Hepatocyte (in vitro differentiated cells): ENCODE data around the gene NOS3. TPM values are rescaled to one million over a fixed set of nuclear protein-coding genes. Genes with fewer than 3 reads are reported as not detected.

Source experiments
- DNase-seq: peaks from one replicate; pipeline ENCODE4 v3.0.0-alpha.2; 2016; ENCODE audit warnings: low spot score
- H2AFZ ChIP-seq: fragments of 200-600 bp; sonication (generic); 2 replicates; pipeline ENCODE4 v1.6.0; 2016; ENCODE audit warnings: antibody characterized with exemption, mild to moderate bottlenecking
- H3K27ac ChIP-seq: fragments of 200-600 bp; sonication (generic); 2 replicates; pipeline ENCODE4 v1.5.1; 2016; ENCODE audit warnings: mild to moderate bottlenecking
- H3K27me3 ChIP-seq: fragments of 200-600 bp; sonication (generic); 2 replicates; pipeline ENCODE4 v1.6.1; 2016
- H3K36me3 ChIP-seq: fragments of 200-600 bp; sonication (generic); replicated peaks from 2 replicates; pipeline ENCODE4 v1.5.1; 2016; ENCODE audit warnings: low read depth; ENCODE audit not compliant: insufficient read depth
- H3K4me1 ChIP-seq: fragments of 200-600 bp; sonication (generic); 2 replicates; pipeline ENCODE4 v1.5.1; 2016; ENCODE audit warnings: mild to moderate bottlenecking, moderate library complexity; ENCODE audit not compliant: insufficient read depth
- H3K4me2 ChIP-seq: fragments of 200-600 bp; sonication (generic); 2 replicates; pipeline ENCODE4 v1.6.0; 2016
- H3K4me3 ChIP-seq: fragments of 200-600 bp; sonication (generic); 2 replicates; pipeline ENCODE4 v1.5.1; 2016; ENCODE audit warnings: mild to moderate bottlenecking
- H3K79me2 ChIP-seq: fragments of 200-600 bp; sonication (generic); 2 replicates; pipeline ENCODE4 v1.6.0; 2017; ENCODE audit warnings: mild to moderate bottlenecking
- H3K9me2 ChIP-seq: fragments of 200-600 bp; sonication (generic); replicated peaks from 2 replicates; pipeline ENCODE4 v1.6.0; 2017; ENCODE audit warnings: mild to moderate bottlenecking; ENCODE audit not compliant: insufficient read depth
- H3K9me3 ChIP-seq: fragments of 200-600 bp; sonication (generic); 2 replicates; pipeline ENCODE4 v1.5.1; 2016; ENCODE audit warnings: low read depth, mild to moderate bottlenecking
- H4K20me1 ChIP-seq: fragments of 200-600 bp; sonication (generic); 2 replicates; pipeline ENCODE4 v1.6.0; 2016; ENCODE audit warnings: mild to moderate bottlenecking; ENCODE audit not compliant: insufficient read depth, poor library complexity, severe bottlenecking
- CTCF ChIP-seq: fragments of 200-600 bp; sonication (generic); IDR thresholded peaks from 2 replicates; pipeline ENCODE4 v1.5.1; 2016; ENCODE audit warnings: antibody characterized with exemption, mild to moderate bottlenecking; ENCODE audit not compliant: poor library complexity
- EZH2 ChIP-seq: fragments of 200-600 bp; sonication (generic); IDR thresholded peaks from 2 replicates; pipeline ENCODE4 v1.6.1; 2016; ENCODE audit warnings: antibody characterized with exemption, mild to moderate bottlenecking, borderline replicate concordance
- EZH2phosphoT487 ChIP-seq: fragments of 200-600 bp; sonication (generic); IDR thresholded peaks from one replicate; pipeline ENCODE4 v1.6.1; 2018; ENCODE audit warnings: antibody characterized with exemption, mild to moderate bottlenecking, low read depth, moderate library complexity; ENCODE audit not compliant: unreplicated experiment, severe bottlenecking
- WGBS: methylation state at CpG from one replicate; pipeline ENCODE4 v1.1.6; 2016; ENCODE audit warnings: low lambda C conversion rate; ENCODE audit errors: missing lambda C conversion rate; 5-methylcytosine and 5-hydroxymethylcytosine counted together
- polyA plus RNA-seq: library from polyadenylated mRNA; unstranded; fragments of >200 nt; fragmentation: Nextera tagmentation; extraction: Ambion mirVana; gene quantifications from 2 replicates; pipeline ENCODE4 v1.2.1, GENCODE V29; 2016
- total RNA-seq: library from RNA; depleted of rRNA; stranded (reverse); fragments of >200 nt; gene quantifications from 2 replicates; pipeline ENCODE4 v1.2.3, GENCODE V29; 2014

The NOS3 gene
- total and polyA plus RNA-seq, 2 experiments from 2014 or later, result 9.8 to 17.4 TPM

- TF ChIP-seq EZH2phosphoT487, result no peak
- TF ChIP-seq CTCF, result no peak
- TF ChIP-seq EZH2, result no peak
- WGBS, result 68% methylated on average over 24 of the region's 24 CpGs
- peaks cover 31% of the 10 kb centered on the region for H3K4me1 ChIP-seq
- no peaks in the 10 kb centered on the region for H3K36me3 ChIP-seq
- H2AFZ ChIP-seq, result no peak overlapping the region
- DNase-seq, result no peak
- no peaks in the 10 kb centered on the region for H4K20me1 ChIP-seq
- no peaks in the 10 kb centered on the region for H3K27me3 ChIP-seq
- no peaks in the 10 kb centered on the region for H3K9me3 ChIP-seq
- H3K79me2 ChIP-seq, result no peaks in the 10 kb centered on the region
- no peak overlapping the region for H3K27ac ChIP-seq
- H3K4me3 ChIP-seq, result no peak overlapping the region
- no peaks in the 10 kb centered on the region for H3K9me2 ChIP-seq
- H3K4me2 ChIP-seq, result no peak overlapping the region
Measured at GRCh38 chr7:150959739-150960734, 30.8 kb upstream of the NOS3 start.

- Histone ChIP-seq H3K27ac (peak overlapping the region; percentile 55), H3K4me2 (no peak overlapping the region), H3K36me3 (no peaks in the 10 kb centered on the region), H3K79me2 (no peaks in the 10 kb centered on the region), H4K20me1 (no peaks in the 10 kb centered on the region), H3K4me1 (peaks cover 19% of the 10 kb centered on the region), H2AFZ (no peak overlapping the region), H3K9me2 (no peaks in the 10 kb centered on the region), H3K27me3 (no peaks in the 10 kb centered on the region), H3K4me3 (no peak overlapping the region), H3K9me3 (no peaks in the 10 kb centered on the region)
- TF ChIP-seq EZH2phosphoT487, result no peak
- no peak for TF ChIP-seq EZH2
- no peak for TF ChIP-seq CTCF
- WGBS, result 91% methylated on average over 15 of the region's 17 CpGs
- DNase-seq, result no peak
Measured at GRCh38 chr7:150961510-150962289, 29.1 kb upstream of the NOS3 start.

- Histone ChIP-seq H3K4me1 (peaks cover 25% of the 10 kb centered on the region), H3K36me3 (no peaks in the 10 kb centered on the region), H3K27ac (peak overlapping the region; percentile 55), H3K4me3 (no peak overlapping the region), H4K20me1 (no peaks in the 10 kb centered on the region), H3K4me2 (no peak overlapping the region), H3K9me2 (no peaks in the 10 kb centered on the region), H2AFZ (no peak overlapping the region), H3K27me3 (no peaks in the 10 kb centered on the region), H3K9me3 (no peaks in the 10 kb centered on the region), H3K79me2 (no peaks in the 10 kb centered on the region)
- no peak for TF ChIP-seq EZH2
- TF ChIP-seq EZH2phosphoT487, result no peak
- TF ChIP-seq CTCF, result no peak
- 79% methylated on average over 2 of the region's 2 CpGs for WGBS
- DNase-seq, result no peak
Measured at GRCh38 chr7:150962290-150962552, 28.6 kb upstream of the NOS3 start.
